SIG-M5 (cell line): ENCODE measurements around the gene TCF12.

Experiments used
- DNase-seq: peaks from one replicate; lab custom pipeline; 2025; lab: John Stamatoyannopoulos, UW

TCF12 gene

DNA sequence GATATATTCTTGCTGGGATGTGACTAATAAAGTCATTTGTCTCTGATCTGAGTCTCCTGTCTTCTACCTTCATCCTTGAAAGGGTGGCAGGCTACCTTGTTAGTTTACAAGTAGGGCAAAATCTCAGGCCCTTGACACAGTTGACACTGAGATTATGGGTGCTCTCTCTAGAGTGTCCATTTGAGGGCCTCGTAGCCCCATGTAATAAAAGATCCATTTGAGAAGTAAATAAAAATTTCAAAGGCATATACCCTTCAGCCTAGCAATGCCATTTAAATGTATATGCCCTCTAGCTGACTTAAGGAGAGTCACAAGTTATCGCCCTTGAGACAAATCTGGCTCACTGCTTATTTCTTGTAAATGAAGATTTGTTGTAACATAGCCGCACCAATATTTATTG, 98.6 kb downstream of the TCF12 start:
- DNase-seq = no peak

GRCh38 chr15:57018151-57018550, 99.7 kb downstream of the TCF12 start:
- DNase-seq = no peak

DNA sequence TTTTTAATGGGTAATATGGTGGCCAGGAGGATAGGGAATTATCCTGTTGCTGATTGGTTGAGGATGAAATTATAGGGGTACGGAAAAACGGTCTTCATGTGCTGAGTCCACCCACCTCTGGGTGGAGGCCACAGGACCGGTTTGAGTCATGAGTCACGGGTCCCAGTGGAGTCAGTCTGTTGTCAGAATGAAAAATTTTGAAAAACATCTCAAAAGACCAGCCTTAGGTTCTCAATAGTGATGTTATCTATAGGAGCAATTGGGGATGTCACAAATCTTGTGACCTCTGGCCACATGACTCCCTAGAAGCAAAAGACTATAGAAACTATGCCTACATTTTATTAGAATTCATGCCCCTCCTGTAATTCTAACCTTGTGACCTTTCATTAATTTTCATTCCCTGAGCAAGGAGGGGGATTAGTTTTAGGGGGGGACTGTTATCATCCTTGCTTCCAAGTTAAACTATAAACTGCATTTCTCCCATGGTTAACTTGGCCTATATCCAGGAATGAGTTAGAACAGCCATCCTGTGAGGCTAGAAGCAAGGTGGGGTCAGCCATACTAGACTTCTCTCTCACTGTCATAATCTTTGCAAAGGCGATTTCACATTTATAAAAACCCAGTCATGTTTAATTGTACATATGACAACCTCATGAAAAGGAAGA, 101.2 kb downstream of the TCF12 start:
- no peak for DNase-seq

GRCh38 chr15:57025264-57025926, 107.0 kb downstream of the TCF12 start:
- peak; percentile 10 for DNase-seq

- no peak for DNase-seq
These were observed 107.7 kb downstream of the TCF12 start for GRCh38 chr15:57026016-57026592.

- DNase-seq = no peak
These were observed 109.2 kb downstream of the TCF12 start for GRCh38 chr15:57027596-57027995.

DNA sequence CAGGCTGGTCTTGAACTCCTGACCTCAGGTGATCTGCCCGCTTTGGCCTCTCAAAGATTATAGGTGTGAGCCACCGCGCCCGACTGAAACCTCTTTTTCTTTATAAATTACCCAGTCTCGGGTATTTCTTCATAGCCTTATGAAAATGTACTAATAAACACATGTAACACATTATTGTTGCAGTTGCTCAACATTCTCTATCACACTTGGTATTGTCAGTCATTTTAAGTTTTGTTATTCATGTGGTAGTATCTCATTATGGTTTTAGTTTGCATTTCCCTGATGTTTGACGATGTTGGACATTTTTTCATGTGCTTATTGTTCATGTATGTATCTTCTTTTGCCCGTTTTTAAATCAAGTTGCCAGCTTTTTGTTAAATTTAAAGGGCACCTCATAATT, 109.7 kb downstream of the TCF12 start:
- no peak for DNase-seq

DNA sequence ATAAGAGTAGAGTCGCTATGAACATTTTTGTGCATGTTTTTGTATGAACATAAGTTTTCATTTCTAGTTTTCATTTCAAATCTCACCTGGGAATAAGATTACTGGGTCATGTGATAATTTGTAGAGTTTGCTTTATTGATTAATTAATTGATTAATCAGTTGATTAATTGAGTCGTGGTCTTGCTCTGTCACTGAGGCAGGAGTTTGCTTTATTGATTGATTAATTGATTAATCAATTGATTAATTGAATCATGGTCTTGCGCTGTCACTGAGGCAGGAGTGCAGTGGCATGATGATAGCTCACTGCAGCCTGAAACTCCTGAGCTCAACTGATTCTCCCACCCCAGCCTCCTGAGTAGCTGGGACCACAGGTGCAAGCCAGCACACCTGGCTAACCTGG, 111.6 kb downstream of the TCF12 start:
- DNase-seq = no peak

GRCh38 chr15:57031082-57031481, 112.6 kb downstream of the TCF12 start:
- DNase-seq = no peak

GRCh38 chr15:57031605-57032004, 113.2 kb downstream of the TCF12 start:
- DNase-seq = no peak

DNA sequence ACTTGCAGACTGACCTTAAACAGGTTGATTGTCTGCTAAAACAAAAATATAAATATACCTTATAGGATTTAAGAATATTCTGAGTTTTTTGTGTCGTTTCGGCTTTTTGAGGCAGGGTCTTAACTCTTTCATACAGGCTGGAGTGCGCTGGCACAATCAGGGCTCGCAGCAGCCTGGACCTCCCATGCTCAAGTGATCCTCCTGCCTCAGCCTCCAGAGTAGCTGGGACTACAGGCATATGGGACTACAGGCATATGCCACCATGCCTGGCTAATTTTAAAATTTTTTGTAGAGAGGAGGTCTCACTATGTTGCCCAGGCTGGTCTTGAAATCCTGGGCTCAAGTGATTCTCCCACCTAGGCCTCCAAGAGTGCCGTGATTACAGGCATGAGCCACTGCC, 113.9 kb downstream of the TCF12 start:
- DNase-seq = no peak

- DNase-seq = no peak
These were observed 115.4 kb downstream of the TCF12 start for GRCh38 chr15:57033715-57034439.

- DNase-seq = no peak
These were observed 116.2 kb downstream of the TCF12 start for GRCh38 chr15:57034613-57035012.

DNA sequence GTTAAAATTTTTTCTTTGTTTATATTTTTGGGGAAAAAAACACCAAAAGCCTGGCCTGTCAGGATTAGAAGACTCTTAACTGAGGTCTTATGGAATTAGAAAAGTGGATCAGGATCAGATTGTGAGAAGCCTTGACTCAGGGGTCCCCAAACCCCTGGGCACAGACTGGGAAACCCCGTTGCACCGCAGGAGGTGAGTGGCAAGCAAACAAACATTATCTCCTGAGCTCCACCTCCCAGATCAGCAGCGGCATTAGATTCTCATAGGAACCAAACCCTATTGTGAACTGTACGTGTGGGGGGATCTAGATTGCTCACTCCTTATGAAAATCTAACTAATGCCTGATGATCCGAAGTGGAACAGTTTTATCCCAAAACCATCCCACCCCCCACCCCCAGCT, 117.2 kb downstream of the TCF12 start:
- no peak for DNase-seq

DNA sequence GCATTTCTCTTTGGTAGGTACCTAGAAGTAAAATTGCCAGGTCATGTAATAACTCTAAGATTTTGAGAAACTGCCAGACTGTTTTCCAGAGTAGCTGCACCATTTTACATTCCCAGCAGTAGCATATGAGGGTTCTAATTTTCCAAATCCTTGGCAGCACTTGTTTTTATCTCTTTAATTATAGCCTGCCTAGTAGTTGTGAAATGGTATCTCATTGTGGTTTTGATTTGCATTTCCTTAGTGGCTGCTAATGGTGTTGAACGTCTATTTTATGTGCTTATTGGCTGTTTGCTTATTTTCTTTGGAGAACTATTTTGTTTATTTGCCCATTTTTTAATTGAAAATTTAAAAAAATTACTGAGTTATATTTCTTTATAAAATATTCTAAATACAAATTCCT, 117.9 kb downstream of the TCF12 start:
- DNase-seq = no peak

- DNase-seq = no peak
These were observed 119.1 kb downstream of the TCF12 start for GRCh38 chr15:57037548-57037947.

- DNase-seq = no peak
These were observed 119.6 kb downstream of the TCF12 start for GRCh38 chr15:57038040-57038439.

- no peak for DNase-seq
These were observed 120.1 kb downstream of the TCF12 start for GRCh38 chr15:57038496-57038895.

- no peak for DNase-seq
These were observed 123.0 kb downstream of the TCF12 start for GRCh38 chr15:57041416-57041815.

- DNase-seq = no peak
These were observed 125.7 kb downstream of the TCF12 start for GRCh38 chr15:57044072-57044702.

- DNase-seq = no peak
These were observed 126.5 kb downstream of the TCF12 start for GRCh38 chr15:57044970-57045369.

- no peak for DNase-seq
These were observed 127.4 kb downstream of the TCF12 start for GRCh38 chr15:57045741-57046382.
